ENCODE data around the gene TBC1D4.
"Not testable (repeated sequence)": the region's sequence is repeated elsewhere in the genome, so short reads cannot be mapped to it uniquely, and the experiment has no call there.

The TBC1D4 gene

DNA sequence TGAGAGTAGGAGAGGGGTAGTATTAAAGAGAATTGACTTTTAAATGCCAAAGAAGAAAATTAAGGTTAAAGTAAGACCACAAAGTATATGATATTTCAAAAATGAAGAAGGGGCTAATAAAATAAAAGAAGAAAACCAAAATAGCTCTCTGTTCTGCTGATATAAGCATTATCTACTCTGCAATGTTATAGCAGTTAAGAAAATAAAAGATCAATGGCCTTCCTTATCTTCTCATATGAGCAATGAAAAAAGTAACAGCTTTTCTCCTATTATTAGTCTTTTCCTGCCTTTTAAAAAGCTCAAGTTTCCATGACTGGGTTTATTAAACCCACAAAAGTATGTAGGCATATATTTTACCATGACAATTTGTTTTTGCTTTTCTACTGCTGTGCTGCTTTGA lies 126.4 kb downstream of the TBC1D4 start:
- DNase-seq = no peak

DNA sequence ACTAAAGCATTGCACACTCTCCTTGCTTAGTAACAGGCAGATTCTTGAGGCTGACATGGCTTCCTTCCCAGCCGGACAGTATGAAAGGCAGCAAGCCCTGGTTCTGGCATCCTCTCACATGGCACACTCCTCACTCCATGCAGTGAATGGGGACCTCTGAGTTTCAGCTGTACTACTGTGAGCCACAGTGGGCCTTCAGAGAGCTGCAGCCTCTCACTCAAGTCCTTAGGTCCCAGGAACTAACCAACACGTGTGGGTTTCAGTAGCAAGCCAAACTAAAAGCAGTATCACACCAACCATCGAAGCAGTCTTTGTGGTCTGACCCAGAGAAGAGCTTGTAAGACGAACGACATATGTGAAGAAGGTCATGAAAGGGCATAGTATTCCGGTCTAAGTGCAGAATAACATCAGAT lies 128.2 kb downstream of the TBC1D4 start:
- DNase-seq = no peak

DNA sequence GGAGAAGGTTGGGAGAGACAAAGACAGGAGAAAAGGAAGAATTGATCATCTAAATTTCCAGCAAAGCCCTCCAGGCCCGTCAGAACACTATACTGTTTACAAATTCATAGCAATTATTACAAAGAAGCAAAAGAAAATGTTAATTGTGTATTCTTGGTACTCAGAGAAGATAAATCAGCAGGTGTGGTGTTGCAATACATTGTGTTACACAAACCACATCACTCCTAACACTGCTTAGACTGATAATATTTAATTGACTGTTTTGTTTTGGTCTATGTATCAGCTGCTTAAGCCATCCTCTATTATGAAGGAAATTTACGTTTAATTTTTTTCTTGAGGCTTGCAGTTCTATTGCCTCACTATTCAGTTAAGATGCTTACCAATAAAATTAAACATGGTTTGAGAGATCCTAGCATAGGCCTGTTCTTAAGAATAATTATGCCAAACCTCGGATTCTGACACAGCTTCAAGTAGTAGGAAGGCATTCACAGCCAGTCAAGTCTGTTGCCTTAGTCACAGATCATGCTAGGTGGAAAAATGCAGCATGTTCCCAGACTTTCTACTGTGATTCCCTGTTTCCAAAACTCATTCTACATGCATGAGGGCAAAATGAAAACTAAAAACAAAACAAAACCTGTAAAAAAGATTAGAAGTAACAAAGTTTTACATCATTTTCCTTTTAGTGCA lies 129.2 kb downstream of the TBC1D4 start:
- DNase-seq = no peak

DNA sequence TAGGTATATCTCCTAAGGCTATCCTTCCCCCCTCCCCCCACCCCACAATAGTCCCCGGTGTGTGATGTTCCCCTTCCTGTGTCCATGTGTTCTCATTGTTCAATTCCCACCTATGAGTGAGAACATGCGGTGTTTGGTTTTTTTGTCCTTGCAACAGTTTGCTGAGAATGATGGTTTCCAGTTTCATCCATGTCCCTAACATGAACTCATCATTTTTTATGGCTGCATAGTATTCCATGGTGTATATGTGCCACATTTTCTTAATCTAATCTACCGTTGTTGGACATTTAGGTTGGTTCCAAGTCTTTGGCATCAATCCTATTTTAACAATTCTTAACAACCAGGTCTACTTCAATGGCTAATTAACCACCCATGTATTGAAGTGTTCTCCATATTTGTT lies 130.4 kb downstream of the TBC1D4 start:
- DNase-seq = not testable (repeated sequence)

DNA sequence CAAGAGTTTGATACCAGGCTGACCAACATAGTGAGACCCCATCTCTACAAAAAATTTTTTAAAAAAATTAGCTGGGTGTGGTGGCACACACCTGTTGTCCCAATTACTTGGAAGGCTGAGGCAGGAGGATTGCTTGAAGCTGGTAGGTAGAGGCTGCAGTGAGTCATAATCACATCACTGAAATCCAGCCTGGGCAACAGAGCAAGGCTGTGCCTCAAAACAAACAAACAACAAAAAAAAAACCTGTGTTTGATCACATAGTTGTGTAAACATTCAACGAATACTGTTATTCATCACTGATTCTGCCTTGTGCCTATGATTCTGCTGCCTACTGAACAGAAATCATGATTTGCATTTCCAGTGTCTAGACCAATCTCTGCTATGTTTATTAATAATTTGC lies 134.0 kb downstream of the TBC1D4 start:
- DNase-seq = peak; percentile 58

DNA sequence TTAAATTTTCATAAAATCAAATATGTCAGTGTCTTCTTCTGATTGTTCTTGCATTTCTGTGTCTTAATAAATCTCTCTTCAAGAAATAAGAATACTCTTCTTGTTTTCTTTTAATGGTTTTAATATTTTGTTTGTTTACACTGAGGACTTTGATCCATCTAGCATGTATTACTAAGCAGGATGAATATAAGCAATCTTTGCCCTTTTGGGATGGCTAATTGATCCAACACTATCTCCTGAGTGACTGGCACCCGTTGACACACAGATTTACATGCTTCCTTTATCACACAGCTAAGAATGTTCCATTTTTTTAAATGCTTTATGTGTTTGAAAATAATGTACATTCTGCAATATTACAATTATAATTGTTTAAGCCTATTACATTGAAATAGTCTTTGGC lies 134.5 kb downstream of the TBC1D4 start:
- DNase-seq = no peak

DNA sequence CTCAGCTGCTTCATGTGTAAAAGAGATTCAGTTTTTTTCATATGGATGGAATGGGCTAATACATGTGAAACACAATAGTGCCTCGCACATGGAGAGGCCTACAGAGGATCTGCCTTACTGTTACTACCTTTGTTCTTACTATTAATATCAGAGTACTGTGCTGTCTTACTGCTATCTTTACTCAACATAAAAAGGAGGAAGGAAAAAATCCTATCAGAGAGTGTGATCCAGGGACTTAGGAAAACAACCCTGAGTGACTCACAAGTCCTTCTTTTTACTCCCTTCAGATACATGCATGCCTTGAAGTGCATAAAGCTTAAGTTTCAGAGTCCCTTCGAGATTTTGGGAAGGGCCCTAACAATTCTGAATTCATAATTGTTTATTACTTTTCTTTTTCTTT lies 136.8 kb downstream of the TBC1D4 start:
- no peak for DNase-seq

DNA sequence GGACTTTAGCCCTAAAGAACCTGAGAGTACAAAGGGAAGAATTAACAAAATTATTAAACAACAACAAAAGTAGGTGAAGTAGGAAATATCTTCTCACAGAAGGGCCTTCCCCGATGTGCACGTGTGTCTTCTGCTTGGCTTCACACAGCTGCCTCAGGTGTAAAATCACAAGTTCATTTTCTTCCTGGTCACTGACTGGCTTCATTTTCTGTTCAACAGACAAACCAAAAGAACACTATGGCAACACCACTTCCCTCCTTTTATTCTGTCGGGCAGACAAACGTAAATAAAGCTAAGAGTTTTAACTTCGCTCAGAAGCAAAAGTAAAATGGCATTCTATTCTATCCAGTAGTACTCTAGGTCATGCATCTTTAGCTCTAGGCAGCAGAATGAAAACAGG lies 140.9 kb downstream of the TBC1D4 start:
- DNase-seq = no peak

DNA sequence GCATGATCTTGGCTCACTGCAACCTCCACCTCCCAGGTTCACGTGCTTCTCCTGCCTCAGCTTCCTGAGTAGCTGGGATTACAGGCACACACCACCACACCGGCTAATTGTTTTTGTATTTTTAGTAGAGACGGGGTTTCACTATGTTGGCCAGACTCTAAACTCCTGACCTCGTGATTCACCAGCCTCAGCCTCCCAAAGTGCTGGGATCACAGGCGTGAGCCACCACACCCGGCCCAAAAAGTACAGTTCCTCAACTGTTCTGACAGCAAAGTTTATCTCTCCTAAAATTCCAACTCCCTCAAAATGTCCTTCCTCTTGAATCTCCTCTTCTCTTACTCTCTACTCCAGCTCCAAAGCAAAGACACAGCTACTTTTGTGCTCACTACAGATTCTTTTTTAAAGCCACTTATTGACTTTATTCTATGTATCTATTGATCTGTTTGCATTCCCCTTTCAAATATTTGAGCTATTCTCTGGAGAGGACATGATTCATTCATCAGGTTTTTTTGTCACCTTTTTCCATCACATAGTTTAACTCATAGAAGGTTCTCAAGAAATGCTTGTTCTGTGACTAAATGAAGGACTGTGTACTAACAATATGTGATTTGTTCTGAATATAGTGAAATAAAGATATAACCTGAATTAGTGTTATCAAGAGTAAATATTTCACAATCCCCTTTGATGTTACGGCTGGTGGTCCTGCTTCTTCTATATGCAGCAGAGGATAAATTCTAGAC lies 142.2 kb downstream of the TBC1D4 start:
- no peak for DNase-seq

DNA sequence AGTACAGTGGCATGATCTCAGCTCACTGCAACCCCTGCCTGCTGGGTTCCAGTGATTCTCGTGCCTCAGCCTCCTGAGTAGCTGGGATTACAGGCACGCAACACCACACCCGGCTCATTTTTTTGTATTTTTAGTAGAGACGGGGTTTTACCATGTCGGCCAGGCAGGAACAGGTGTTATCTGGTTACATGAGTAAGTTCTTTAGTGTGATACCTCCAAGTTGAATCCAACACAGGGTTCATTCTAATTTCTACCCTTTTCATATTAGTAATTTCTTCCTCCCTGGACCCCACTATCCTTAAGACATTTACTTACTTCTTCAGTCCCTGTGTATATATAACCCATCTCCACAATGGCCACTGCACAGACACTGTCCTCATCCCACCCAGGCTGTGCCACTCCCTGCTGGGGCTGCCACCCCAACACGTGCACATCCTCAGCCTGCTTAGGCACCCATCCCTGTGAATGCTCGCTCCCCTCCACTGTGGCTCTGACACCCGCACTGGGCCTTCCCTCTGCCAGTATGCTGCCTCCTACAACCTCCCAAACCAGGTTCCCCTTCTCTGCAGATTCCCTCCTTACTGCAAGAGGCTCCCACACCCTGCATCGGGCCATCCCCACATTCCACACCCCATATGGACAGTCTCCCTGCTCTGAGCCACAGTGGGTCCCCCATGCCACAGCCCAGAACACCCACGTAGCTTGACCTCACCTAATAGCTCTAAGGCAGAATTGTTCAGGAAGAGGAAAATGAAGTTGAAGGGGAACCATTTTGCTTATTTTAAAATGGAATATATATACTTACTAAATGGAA lies 147.1 kb downstream of the TBC1D4 start:
- no peak for DNase-seq

DNA sequence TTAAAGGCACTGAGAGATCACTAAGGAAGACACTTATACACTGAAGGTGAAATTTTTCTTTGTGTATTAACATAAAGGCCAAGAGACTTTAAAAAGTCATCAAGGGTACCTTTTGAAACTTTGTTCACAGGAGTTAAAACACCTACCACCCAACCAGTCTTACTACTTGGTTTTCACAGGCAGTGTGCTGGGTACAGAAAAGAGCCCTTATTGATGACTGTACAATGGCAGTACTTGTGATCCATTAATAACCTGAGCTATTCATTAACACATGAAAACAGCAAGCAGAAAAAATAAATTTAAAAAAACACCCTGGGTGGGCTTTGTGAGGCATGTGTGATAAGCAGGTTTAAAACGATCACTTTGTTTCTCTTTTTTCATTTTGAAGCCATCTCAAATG lies 148.9 kb downstream of the TBC1D4 start:
- no peak for DNase-seq

DNA sequence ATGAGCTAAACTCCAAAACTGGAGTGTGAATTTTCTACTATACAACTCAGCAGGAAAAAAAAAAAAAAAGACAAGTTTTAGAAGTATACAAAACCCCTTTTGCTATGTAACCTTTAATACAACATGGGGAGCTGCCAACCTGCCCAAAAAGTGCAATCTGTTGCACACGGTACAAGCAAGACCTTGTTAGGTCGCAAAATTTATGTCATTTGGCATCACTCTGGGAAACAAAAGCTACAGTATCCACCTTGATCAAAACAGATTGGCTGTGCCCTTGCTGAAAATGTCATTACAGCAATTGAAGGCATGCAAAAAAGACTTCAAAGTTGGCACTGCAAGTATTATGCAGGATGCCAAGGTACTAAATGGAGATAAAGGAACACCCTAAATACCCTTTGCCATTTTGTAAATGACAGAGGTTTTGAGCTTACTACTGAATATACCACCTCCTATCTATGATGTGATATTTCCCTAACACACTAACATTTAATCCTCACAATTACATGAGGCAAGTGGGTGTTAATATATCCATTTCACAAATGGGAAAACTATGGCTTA lies 150.1 kb downstream of the TBC1D4 start:
- no peak for DNase-seq

DNA sequence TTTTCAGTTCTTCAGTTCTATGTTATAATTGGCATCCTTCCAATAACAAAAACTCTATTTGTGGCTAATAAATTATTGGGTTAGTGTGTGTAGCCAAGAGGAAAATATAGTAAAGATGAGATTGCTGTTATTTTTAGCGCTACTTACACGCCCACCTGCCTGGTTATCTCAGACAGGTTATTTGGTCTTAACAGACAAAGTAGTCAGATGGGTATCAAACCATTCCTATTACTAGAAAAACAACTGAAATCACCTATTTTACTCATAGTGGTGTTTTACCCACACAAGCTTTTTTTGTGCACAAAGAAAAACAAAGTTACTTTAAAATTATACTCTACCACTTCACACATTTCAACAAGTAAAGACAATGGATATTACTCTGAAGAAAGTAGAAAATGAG lies 151.2 kb downstream of the TBC1D4 start:
- DNase-seq = no peak

DNA sequence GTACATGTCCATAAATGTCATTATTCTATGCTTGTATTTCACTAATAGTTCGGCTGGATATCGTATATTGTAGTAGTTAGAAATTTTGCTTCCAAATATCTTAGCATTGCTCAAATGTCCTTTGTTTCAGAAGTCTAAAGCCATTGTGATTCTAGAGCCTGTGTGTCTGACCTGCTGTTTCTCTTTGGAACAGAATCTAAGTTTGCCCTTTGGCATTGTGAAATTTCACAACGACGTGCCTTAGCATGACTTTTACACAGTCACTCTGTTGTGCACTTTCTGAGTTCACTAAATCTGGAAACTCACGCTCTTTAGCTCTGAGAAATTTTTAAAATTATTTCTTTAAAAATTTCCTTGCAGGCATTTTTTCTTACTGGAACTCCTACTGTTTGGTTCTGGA lies 152.2 kb downstream of the TBC1D4 start:
- no peak for DNase-seq

DNA sequence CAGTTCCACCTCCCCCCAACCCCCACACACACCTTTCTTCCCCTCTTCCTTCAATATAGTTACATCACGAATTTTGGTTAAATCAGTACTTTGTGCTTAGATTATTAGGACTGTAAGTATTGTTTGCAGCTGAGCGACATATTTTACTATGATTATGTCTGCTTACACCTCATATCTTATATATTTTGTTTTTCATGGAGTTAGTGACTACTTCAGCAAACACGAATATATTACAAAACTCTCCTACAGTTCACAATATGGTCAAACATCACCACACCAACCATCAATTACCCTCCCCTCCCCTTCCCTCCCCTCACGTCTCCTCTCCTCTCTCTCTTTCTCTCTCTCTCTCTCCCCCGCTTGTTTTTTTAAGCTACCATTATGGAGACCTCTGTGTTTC lies 152.9 kb downstream of the TBC1D4 start:
- no peak for DNase-seq

DNA sequence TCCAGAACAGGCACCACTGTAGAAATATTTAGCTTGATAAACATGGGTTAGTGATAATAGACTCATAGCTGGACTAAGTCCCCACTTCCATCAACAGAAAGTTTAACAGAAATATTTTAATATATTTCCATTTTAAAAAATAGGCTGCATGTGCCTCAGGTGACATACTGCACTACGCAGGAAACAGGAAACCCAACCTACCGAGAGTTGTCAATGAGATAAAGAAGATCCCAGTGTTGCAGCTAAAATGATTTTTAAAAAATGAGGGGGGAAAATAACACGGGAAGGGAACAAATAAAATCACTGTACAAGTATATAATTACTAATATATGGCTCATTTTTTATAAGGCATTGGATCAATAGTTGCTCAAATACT lies 154.8 kb downstream of the TBC1D4 start:
- no peak for DNase-seq

DNA sequence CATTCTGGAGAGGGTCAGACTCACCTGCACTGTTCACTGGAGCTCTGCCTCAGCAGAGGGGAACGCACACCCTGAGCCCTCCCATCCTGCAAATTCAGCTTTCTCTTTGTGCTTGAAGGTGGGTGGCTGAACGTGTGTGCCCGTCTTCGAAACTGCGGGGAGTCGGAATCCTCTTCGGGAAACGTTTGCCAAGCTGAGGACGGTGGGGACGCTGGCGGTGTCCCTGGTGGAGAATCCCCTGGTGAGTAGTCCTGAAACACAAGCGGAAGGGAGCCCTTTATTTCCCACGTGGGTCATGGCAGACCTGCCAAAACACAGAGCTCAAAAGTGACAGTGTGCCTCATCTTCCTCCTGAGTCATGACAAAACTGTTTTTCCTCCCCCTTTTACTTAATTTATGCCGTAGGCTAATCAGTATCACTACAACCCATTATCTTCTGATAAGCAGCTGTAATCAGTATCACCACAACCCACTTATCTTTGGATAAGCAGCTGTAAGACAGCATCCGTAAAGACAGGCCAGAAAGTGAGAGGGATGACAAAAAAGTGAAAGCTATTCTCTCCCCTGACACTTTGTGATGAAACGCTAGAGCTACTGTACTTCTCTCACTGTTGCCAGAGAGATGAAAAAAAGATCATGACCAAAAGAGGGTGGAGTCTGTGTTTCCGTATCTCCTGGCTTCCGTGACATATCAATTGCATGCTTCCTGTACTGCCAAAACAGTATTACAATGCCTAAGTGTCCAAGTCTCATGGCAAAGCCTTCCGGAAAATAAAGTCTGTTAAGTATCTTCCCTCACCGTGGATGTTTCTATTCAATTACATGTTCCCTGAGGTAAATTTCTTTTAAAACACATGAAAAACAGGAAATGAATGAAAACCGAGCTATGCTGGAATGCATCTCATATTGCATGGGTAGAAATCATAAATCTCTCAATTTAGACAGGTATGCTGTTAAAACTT lies 155.5 kb downstream of the TBC1D4 start:
- no peak for DNase-seq

DNA sequence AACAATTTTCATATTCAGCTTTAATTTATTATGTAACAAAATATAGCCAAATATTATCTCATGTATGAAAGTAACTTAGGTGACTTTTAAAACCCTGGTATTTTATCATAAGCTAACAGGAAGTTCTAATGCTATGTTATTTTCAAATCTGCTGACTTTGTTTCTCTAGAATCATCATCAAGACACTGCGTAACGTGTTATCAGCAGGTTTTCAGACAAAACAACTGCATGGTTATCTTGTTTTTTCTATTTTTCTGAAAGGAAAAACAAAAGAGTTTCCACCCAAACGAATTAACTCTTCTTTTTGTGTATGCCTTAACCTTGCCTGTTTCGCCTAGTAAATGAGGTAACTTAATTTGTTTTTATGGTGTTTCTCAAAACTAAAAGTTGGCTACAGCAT lies 156.3 kb downstream of the TBC1D4 start:
- no peak for DNase-seq

DNA sequence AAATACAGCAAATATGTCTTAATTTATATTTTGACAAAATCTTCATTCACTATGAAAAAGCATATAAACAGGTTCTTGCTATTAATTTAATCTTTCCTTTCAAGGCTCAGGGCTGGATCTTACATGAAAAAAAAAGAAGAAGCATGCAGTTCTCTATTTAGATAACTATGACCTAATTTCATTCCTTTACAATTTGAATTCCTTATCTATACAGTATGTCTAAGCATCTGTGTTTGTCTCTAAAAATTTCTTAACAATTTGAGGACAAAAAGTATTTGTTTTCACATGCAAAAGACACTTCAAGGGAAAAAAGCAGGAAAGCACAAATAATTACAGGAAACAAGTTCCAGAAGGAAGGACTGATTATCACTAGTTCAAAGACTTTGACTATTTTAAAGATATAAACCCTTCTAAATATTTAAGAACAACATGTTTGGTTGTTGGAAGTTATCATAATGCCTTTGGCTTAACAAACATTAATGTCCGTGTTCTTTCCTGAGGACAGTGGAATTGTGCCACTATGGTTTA lies 157.5 kb downstream of the TBC1D4 start:
- DNase-seq = no peak

DNA sequence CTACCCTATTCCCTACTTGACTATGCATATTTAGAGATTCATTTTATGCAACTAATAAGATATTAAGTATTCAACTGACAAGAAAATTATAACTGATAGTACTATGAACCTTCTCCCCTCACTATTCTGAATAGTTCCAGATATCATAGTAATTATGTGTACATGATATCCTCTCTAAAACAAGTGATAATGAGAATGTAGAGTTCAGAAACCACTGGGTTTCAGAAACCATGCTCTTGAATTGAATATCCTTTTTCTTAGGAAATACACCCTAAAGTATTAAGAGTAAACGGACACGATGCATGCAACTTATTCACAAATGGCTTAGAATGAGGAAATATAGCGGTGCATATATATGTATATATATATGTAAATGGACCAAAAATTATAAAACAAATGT lies 160.9 kb downstream of the TBC1D4 start:
- DNase-seq = no peak

DNA sequence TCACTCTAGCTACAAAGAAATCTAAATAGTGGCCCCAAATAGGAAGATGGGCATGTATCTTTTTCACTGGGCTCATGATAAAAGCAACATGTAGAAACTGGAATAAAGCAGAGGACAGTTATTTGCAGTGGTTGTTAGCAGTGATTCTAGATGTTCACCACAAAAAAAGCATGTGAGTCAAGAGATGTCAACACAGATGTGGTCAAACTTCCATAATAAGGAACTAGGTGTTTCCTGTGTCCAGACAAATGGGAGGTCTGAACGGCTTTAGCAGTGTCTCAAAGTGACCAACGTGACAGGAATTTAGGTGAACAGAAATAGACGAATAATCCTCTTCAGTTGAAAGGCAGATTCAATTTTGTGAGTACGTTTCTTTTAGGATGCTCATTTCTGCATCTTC lies 162.7 kb downstream of the TBC1D4 start:
- no peak for DNase-seq

DNA sequence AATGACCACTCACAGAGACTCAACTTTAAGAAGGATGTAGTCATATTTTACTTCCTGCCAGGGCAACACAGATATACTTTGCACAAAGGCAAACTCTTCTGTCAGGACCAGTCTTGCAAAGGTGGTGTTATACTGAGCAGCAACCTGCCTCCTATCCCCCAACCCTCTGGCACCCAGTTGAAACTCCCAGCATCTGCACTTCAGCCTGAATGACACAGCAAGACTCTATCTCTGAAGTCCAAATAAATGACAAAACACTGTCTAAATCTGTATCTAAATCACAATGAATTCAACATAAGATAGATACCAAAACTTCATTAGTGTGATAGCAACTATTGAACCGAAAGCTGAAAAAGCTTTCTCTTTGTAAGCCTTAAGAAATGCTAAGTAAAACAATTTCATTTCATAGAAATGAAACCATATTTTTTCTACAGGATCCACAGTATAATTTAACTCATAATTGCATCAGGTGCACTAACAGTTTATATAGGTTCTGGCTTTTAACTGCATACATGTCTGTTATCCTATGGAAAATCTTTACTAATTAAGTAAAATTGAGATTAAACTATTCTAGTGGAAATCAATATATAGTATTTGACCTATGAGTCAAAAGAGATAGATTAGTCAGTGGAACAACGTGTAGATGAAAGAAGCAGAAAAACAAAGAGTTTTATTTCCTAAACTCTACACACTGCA lies 163.7 kb downstream of the TBC1D4 start:
- DNase-seq = no peak

Data from DMS53 (cell line).